ENCODE data around the gene PTPRG.

GRCh38 chr3:61919371-61919770, 358.0 kb downstream of the PTPRG start:
- TF ChIP-seq, protein P1, sequence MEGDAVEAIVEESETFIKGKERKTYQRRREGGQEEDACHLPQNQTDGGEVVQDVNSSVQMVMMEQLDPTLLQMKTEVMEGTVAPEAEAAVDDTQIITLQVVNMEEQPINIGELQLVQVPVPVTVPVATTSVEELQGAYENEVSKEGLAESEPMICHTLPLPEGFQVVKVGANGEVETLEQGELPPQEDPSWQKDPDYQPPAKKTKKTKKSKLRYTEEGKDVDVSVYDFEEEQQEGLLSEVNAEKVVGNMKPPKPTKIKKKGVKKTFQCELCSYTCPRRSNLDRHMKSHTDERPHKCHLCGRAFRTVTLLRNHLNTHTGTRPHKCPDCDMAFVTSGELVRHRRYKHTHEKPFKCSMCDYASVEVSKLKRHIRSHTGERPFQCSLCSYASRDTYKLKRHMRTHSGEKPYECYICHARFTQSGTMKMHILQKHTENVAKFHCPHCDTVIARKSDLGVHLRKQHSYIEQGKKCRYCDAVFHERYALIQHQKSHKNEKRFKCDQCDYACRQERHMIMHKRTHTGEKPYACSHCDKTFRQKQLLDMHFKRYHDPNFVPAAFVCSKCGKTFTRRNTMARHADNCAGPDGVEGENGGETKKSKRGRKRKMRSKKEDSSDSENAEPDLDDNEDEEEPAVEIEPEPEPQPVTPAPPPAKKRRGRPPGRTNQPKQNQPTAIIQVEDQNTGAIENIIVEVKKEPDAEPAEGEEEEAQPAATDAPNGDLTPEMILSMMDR (conservative IDR thresholded peaks at IDR 0.05; ENCODE audit: low read depth, low read length), result no peak
- TF ChIP-seq EZH2 (IDR thresholded peaks at IDR 0.05; ENCODE audit: low read length, unreplicated experiment) (no peak), EZH2phosphoT487 (IDR thresholded peaks at IDR 0.05; ENCODE audit: borderline replicate concordance, low read length) (no peak)

All from PC-3 (cell line).